BLaER1 treated with 17β-estradiol and CSF1 and Interleukin-3, amounts not matched to agents 10 nM and 100 nM (cell line): ENCODE results near the gene GRIK3.

Experiments used
- H3K27ac ChIP-seq, 11 experiments: shearing (Covaris generic); formaldehyde crosslinking; 2 replicates each; pipeline ENCODE4 v1.8.1; 2022
- H3K27me3 ChIP-seq, 11 experiments: shearing (Covaris generic); formaldehyde crosslinking; 2 replicates each; pipeline ENCODE4 v1.8.1; 2022
- H3K36me3 ChIP-seq, 11 experiments: shearing (Covaris generic); formaldehyde crosslinking; 2 replicates each; pipeline ENCODE4 v1.8.1; 2022
- H3K4me1 ChIP-seq, 10 experiments: shearing (Covaris generic); formaldehyde crosslinking; 2 replicates each; pipeline ENCODE4 v1.8.1; 2022
- H3K4me2 ChIP-seq, 11 experiments: shearing (Covaris generic); formaldehyde crosslinking; 2 replicates each; pipeline ENCODE4 v1.8.1; 2022
- H3K4me3 ChIP-seq, 10 experiments: shearing (Covaris generic); formaldehyde crosslinking; 2 replicates each; pipeline ENCODE4 v1.8.1; 2022
- H3K9ac ChIP-seq, 11 experiments: shearing (Covaris generic); formaldehyde crosslinking; 2 replicates each; pipeline ENCODE4 v1.8.1; 2022
- H3K9me3 ChIP-seq, 11 experiments: shearing (Covaris generic); formaldehyde crosslinking; replicated peaks in 1 of 11; 2 replicates each; pipeline ENCODE4 v1.8.1; 2022
- H4K20me1 ChIP-seq, 11 experiments: shearing (Covaris generic); formaldehyde crosslinking; 2 replicates each; pipeline ENCODE4 v1.8.1; 2022
- Cebpa-rat ChIP-seq, 11 experiments: shearing (Covaris generic); IDR thresholded peaks; 2 replicates each; pipeline ENCODE4 v1.8.1; 2022

The GRIK3 gene

DNA sequence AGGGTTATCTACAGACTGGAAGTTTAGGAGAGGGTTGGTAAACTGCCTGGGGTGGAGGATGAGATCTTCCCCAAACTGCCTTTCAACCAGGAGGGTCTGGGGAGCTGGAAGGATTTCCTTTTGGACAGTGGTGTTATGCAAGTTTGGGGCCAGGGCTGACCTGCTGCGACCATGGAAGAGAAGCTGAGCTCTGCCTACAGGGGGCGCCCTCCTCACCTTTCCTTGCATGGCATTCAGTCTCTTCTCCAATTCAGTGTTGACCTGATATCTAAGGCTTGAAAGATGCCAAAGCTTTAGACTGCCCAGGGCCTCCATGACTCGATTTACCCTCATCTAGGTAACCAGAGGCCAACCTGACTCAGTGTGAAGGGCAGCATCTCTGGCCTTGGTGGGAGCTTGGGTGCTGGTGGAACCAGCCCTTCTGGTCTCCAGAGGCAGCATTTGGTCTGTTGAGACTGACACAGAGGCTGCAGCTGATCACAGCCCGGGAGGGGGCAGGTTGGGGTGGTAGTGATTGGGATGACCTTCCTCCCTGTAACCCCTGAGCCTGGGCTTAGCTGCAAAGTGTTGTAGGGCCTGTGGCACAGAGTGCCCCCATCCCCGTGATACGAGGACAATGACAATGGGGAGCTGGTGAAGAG, 170.0 kb downstream of the GRIK3 start:
- no peak for TF ChIP-seq Cebpa-rat (IDR thresholded peaks at IDR 0.05)
- Histone ChIP-seq H3K27me3 (no peaks in the 10 kb centered on the region), H3K36me3 (no peaks in the 10 kb centered on the region), H3K4me2 (no peak overlapping the region), H3K27ac (no peak overlapping the region), H3K9me3 (no peaks in the 10 kb centered on the region), H3K4me3 (no peak overlapping the region), H3K4me1 (no peaks in the 10 kb centered on the region), H3K9ac (no peak overlapping the region), H4K20me1 (no peaks in the 10 kb centered on the region; a peak in 2 of 22 replicates)

GRCh38 chr1:36863500-36863899, 170.8 kb downstream of the GRIK3 start:
- no peaks in the 10 kb centered on the region for H3K4me1 ChIP-seq
- no peak overlapping the region for H3K4me3 ChIP-seq
- no peak overlapping the region for H3K4me2 ChIP-seq
- no peaks in the 10 kb centered on the region for H3K36me3 ChIP-seq
- no peak for TF ChIP-seq Cebpa-rat (IDR thresholded peaks at IDR 0.05)
- H3K27ac ChIP-seq: no peak overlapping the region
- H3K9me3 ChIP-seq: no peaks in the 10 kb centered on the region
- no peaks in the 10 kb centered on the region for H3K27me3 ChIP-seq
- no peaks in the 10 kb centered on the region; a peak in 2 of 22 replicates for H4K20me1 ChIP-seq
- H3K9ac ChIP-seq: no peak overlapping the region

GRCh38 chr1:36863061-36863460, 171.3 kb downstream of the GRIK3 start:
- Histone ChIP-seq H3K27me3 (no peaks in the 10 kb centered on the region), H3K4me2 (no peak overlapping the region), H4K20me1 (no peaks in the 10 kb centered on the region; a peak in 2 of 22 replicates), H3K9me3 (no peaks in the 10 kb centered on the region), H3K36me3 (no peaks in the 10 kb centered on the region), H3K9ac (no peak overlapping the region), H3K4me1 (no peaks in the 10 kb centered on the region), H3K27ac (no peak overlapping the region), H3K4me3 (no peak overlapping the region)
- no peak for TF ChIP-seq Cebpa-rat (IDR thresholded peaks at IDR 0.05)

- H3K9me3 ChIP-seq: no peaks in the 10 kb centered on the region
- H3K27me3 ChIP-seq: no peaks in the 10 kb centered on the region
- H3K27ac ChIP-seq: no peak overlapping the region
- no peak for TF ChIP-seq Cebpa-rat (IDR thresholded peaks at IDR 0.05)
- no peaks in the 10 kb centered on the region for H3K36me3 ChIP-seq
- H3K4me2 ChIP-seq: no peak overlapping the region
- no peak overlapping the region for H3K4me3 ChIP-seq
- no peak overlapping the region for H3K9ac ChIP-seq
- H3K4me1 ChIP-seq: no peaks in the 10 kb centered on the region
- no peaks in the 10 kb centered on the region; a peak in 2 of 22 replicates for H4K20me1 ChIP-seq
These were observed 172.9 kb downstream of the GRIK3 start for GRCh38 chr1:36861375-36861774.

- H3K9ac ChIP-seq: no peak overlapping the region
- no peaks in the 10 kb centered on the region for H3K9me3 ChIP-seq
- no peaks in the 10 kb centered on the region for H3K4me1 ChIP-seq
- H4K20me1 ChIP-seq: no peaks in the 10 kb centered on the region; a peak in 2 of 22 replicates
- no peak overlapping the region for H3K27ac ChIP-seq
- H3K36me3 ChIP-seq: no peaks in the 10 kb centered on the region
- no peak for TF ChIP-seq Cebpa-rat (IDR thresholded peaks at IDR 0.05)
- no peak overlapping the region for H3K4me3 ChIP-seq
- H3K4me2 ChIP-seq: no peak overlapping the region
- H3K27me3 ChIP-seq: no peaks in the 10 kb centered on the region
These were observed 174.4 kb downstream of the GRIK3 start for GRCh38 chr1:36859926-36860325.

- Histone ChIP-seq H3K4me3 (no peak overlapping the region), H3K27me3 (no peaks in the 10 kb centered on the region), H3K9me3 (no peaks in the 10 kb centered on the region), H3K4me2 (no peak overlapping the region), H3K4me1 (no peaks in the 10 kb centered on the region), H3K9ac (no peak overlapping the region), H4K20me1 (no peaks in the 10 kb centered on the region; a peak in 2 of 22 replicates), H3K27ac (no peak overlapping the region), H3K36me3 (no peaks in the 10 kb centered on the region)
- no peak for TF ChIP-seq Cebpa-rat (IDR thresholded peaks at IDR 0.05)
These were observed 175.3 kb downstream of the GRIK3 start for GRCh38 chr1:36858981-36859380.

- Histone ChIP-seq H3K4me2 (no peak overlapping the region), H3K36me3 (no peaks in the 10 kb centered on the region), H3K27ac (no peak overlapping the region), H3K27me3 (no peaks in the 10 kb centered on the region), H4K20me1 (no peaks in the 10 kb centered on the region; a peak in 2 of 22 replicates), H3K9ac (no peak overlapping the region), H3K9me3 (no peaks in the 10 kb centered on the region), H3K4me3 (no peak overlapping the region), H3K4me1 (no peaks in the 10 kb centered on the region)
- TF ChIP-seq Cebpa-rat (IDR thresholded peaks at IDR 0.05): no peak
These were observed 175.8 kb downstream of the GRIK3 start for GRCh38 chr1:36858553-36858952.

GRCh38 chr1:36857754-36858153, 176.6 kb downstream of the GRIK3 start:
- Histone ChIP-seq H4K20me1 (no peaks in the 10 kb centered on the region; a peak in 2 of 22 replicates), H3K27me3 (no peaks in the 10 kb centered on the region), H3K4me3 (no peak overlapping the region), H3K36me3 (no peaks in the 10 kb centered on the region), H3K4me1 (no peaks in the 10 kb centered on the region), H3K9me3 (no peaks in the 10 kb centered on the region), H3K9ac (no peak overlapping the region), H3K4me2 (no peak overlapping the region), H3K27ac (no peak overlapping the region)
- TF ChIP-seq Cebpa-rat (IDR thresholded peaks at IDR 0.05): no peak

DNA sequence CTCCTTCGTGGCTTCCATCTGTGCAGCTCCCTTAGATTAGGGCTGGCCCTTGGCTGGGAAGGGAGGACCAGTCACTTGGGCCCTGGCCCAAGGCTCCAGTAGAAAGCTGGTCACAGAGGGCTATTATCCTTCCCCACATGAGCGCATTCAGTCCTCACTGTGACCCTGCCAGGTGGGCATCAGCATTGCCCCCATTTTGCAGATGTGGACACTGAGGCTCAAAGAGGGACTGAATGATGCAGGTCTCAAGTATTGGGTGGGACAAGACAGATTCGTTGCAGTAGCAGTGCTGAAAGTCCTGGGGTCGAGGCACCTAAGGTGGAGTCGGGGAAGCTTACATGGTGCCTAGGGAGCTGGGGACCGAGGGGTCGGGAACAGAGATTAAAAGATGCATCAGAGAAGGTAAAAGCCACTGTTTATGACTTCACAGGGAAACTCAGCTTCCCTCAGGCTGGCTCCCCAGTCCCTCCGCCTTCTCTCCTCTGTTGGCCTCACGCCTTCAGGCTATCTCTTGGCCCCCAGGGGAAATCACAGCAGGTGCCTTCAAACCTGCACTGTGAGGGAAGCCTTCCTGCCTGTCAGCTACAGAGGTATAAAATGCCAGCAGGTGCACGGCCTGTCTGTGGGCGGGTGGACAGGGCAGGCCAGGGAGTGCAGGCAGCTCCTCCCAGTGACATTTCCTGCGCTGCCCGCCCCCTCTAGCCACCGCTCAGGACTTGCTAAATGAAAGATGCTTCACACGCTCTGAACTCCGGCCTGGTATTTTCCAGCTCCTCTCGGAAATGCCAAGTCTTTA, 178.4 kb downstream of the GRIK3 start:
- Histone ChIP-seq H3K9me3 (no peaks in the 10 kb centered on the region), H3K4me2 (no peak overlapping the region), H3K4me1 (no peaks in the 10 kb centered on the region), H3K9ac (no peak overlapping the region), H3K27me3 (no peaks in the 10 kb centered on the region), H3K36me3 (no peaks in the 10 kb centered on the region), H4K20me1 (no peaks in the 10 kb centered on the region; a peak in 1 of 22 replicates), H3K4me3 (no peak overlapping the region), H3K27ac (no peak overlapping the region)
- TF ChIP-seq Cebpa-rat (IDR thresholded peaks at IDR 0.05): no peak

DNA sequence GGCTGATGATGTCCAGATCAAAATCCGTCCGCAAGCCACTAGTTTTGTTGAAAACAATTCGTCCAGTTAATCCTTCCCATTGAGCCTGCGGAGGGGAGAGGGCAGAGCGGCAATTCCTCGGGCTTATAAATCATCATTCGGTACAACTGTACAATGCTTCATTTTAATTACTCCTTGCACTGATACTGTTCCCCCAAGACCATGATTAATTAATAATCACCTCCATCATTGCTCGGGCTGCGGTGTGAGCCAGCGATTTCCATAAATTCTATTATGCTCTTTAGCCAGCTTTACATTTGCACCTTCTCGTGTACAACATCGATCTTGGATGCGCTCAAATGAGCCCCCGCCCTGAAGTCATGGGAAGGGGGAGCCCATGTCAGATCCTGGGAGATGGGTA, 180.7 kb downstream of the GRIK3 start:
- H3K9ac ChIP-seq: no peak overlapping the region
- H3K27me3 ChIP-seq: no peaks in the 10 kb centered on the region
- H4K20me1 ChIP-seq: no peaks in the 10 kb centered on the region; a peak in 1 of 22 replicates
- no peak overlapping the region for H3K4me3 ChIP-seq
- no peak for TF ChIP-seq Cebpa-rat (IDR thresholded peaks at IDR 0.05)
- H3K27ac ChIP-seq: no peak overlapping the region
- H3K4me1 ChIP-seq: no peaks in the 10 kb centered on the region
- H3K36me3 ChIP-seq: no peaks in the 10 kb centered on the region
- no peaks in the 10 kb centered on the region for H3K9me3 ChIP-seq
- H3K4me2 ChIP-seq: no peak overlapping the region
